Type B pancreatic cell (in vitro differentiated cells): Measurements from ENCODE around the gene MFRP. TPM values are rescaled to one million over a fixed set of nuclear protein-coding genes. Genes with fewer than 3 reads are reported as not detected.

Experiments
- DNase-seq: peaks from one replicate; pipeline ENCODE4 v3.0.0; 2021; ENCODE audit warnings: mixed read lengths; ENCODE audit not compliant: unreplicated experiment; ENCODE audit errors: extremely low spot score
- H3K27ac Mint-ChIP-seq: 2 replicates; pipeline ENCODE4 v1.8.0; 2021; ENCODE audit warnings: mild to moderate bottlenecking, mixed read lengths
- H3K27me3 Mint-ChIP-seq: 2 replicates; pipeline ENCODE4 v1.8.0; 2021; ENCODE audit warnings: mixed read lengths
- H3K36me3 Mint-ChIP-seq: 2 replicates; pipeline ENCODE4 v1.8.0; 2021; ENCODE audit warnings: mixed read lengths
- H3K4me1 Mint-ChIP-seq: one replicate; pipeline ENCODE4 v1.8.0; 2021; ENCODE audit warnings: mixed read lengths; ENCODE audit not compliant: unreplicated experiment
- H3K4me3 Mint-ChIP-seq: 2 replicates; pipeline ENCODE4 v1.8.0; 2021; ENCODE audit warnings: mild to moderate bottlenecking, mixed read lengths
- H3K9me3 Mint-ChIP-seq: 2 replicates; pipeline ENCODE4 v1.8.0; 2021; ENCODE audit warnings: mixed read lengths
- CTCF ChIP-seq: fragments of 200-600 bp; sonication (generic); conservative IDR thresholded peaks from 2 replicates; pipeline ENCODE4 v1.5.0; 2021; ENCODE audit warnings: antibody characterized with exemption, mild to moderate bottlenecking
- total RNA-seq: library from RNA; stranded (reverse); gene quantifications from 2 replicates; pipeline ENCODE4 v1.2.1, GENCODE V29; 2021; ENCODE audit warnings: low replicate concordance

The MFRP gene
- total RNA-seq, 1 donor from 2014 or later, result not detected

GRCh38 chr11:119362741-119363080, 16.2 kb upstream of the MFRP start:
- peak overlapping the region; percentile 74 for H3K27ac Mint-ChIP-seq
- H3K27me3 Mint-ChIP-seq, result peaks cover 32% of the 10 kb centered on the region
- H3K4me3 Mint-ChIP-seq, result peak overlapping the region; percentile 70
- H3K4me1 Mint-ChIP-seq, result peaks cover 33% of the 10 kb centered on the region
- peaks cover 4% of the 10 kb centered on the region for H3K9me3 Mint-ChIP-seq
- peaks cover 4% of the 10 kb centered on the region for H3K36me3 Mint-ChIP-seq
- TF ChIP-seq CTCF, result no peak
- DNase-seq, result no peak

- peaks cover 28% of the 10 kb centered on the region for H3K4me1 Mint-ChIP-seq
- no peak for DNase-seq
- peak overlapping the region; percentile 74 for H3K27ac Mint-ChIP-seq
- H3K27me3 Mint-ChIP-seq, result peaks cover 32% of the 10 kb centered on the region
- peak overlapping the region; percentile 70 for H3K4me3 Mint-ChIP-seq
- TF ChIP-seq CTCF, result no peak
- peaks cover 9% of the 10 kb centered on the region for H3K36me3 Mint-ChIP-seq
- peaks cover 4% of the 10 kb centered on the region for H3K9me3 Mint-ChIP-seq
Observed at GRCh38 chr11:119361941-119362725, 15.6 kb upstream of the MFRP start.

DNA sequence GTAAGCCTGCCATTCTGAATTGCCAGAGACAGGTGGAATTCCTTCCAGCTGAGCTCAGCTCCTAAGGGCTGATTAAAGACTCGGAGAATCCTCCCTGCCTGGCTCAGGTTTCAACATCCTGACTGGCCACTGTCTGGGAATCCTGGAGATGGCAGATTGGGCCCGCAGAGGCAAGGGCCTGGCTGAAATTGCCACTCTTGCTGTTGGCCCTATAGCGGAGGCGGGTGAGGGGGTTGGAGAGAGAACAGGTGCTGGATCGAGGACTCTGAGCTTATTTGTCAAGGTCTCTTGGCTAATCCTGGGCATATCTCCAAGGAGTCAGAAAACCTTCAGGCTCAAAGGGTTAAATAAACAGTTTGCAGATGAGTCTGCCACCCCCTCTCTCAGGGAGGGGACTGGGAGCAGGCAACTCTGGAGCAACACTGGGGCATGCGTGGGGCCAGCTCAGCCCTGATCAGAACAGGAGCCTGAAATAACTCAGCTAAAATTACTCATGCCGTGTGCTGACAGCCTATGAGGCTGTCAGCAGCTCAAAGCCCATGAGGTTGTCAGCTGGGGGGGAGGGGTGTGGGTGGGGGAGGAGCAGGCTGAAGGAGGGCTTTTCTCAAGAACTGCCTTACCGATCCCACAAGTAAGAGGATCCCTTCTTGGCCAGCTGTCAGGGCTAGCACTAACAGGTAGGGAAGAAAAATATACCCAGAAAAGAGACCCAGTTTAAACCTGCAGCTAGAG, 14.7 kb upstream of the MFRP start:
- Mint-ChIP-seq H3K9me3 (peaks cover 4% of the 10 kb centered on the region), H3K4me1 (peaks cover 25% of the 10 kb centered on the region), H3K4me3 (peak overlapping the region; percentile 60), H3K27ac (peak overlapping the region; percentile 80), H3K27me3 (peaks cover 31% of the 10 kb centered on the region), H3K36me3 (peaks cover 9% of the 10 kb centered on the region)
- DNase-seq, result no peak
- TF ChIP-seq CTCF, result no peak

DNA sequence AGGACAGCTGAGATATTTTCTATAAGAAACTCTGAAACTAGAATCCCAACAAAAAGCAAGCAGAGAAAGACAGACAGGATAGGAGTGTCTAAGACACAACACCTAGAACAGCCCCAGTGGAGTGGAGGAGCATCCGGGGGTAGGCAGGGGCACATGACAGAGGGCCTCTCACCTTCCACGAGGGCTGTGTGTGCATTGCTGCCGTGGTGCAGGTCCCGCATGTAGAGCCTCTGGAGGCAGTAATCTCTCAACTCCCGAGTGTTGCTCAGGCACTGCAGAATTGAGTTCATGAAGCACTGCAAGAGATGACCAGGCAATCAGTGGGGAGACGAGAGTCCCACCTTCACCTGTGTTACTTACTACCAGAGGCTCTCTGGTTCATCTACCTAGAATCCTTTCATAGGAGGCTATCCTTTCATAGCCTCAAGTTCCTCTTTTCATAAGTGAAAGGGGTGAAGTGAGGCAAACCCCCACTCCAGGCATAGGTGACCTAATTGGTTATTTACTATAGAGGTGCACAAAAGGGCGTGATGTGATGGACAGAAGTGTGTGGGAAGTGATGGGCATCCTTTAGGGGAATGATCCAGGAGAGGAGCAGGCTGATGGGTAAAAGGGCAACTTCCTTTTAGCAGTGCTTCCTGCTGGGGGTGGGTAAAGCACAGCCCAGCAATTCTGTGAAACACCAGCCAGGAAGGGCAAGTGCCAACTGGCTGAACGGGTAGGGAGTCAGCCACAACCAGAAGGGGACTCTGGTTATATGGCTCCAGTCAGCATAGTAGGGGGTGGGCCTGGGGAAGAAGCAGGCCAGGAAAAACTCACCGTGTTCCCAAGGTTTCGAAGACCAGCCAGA, 13.1 kb upstream of the MFRP start:
- peaks cover 8% of the 10 kb centered on the region for H3K36me3 Mint-ChIP-seq
- no peak overlapping the region for H3K4me3 Mint-ChIP-seq
- H3K27ac Mint-ChIP-seq, result no peak overlapping the region
- peaks cover 19% of the 10 kb centered on the region for H3K27me3 Mint-ChIP-seq
- TF ChIP-seq CTCF, result no peak
- no peak for DNase-seq
- peaks cover 2% of the 10 kb centered on the region for H3K9me3 Mint-ChIP-seq
- peaks cover 24% of the 10 kb centered on the region for H3K4me1 Mint-ChIP-seq

- peak overlapping the region; percentile 29 for H3K27ac Mint-ChIP-seq
- no peak for DNase-seq
- no peaks in the 10 kb centered on the region for H3K9me3 Mint-ChIP-seq
- peaks cover 6% of the 10 kb centered on the region for H3K36me3 Mint-ChIP-seq
- TF ChIP-seq CTCF, result no peak
- H3K4me1 Mint-ChIP-seq, result peaks cover 19% of the 10 kb centered on the region
- H3K4me3 Mint-ChIP-seq, result peak overlapping the region; percentile 82
- peaks cover 10% of the 10 kb centered on the region for H3K27me3 Mint-ChIP-seq
Observed at GRCh38 chr11:119357074-119357473, 10.6 kb upstream of the MFRP start.
